ENCODE data around the gene PRELP.

The PRELP gene

DNA sequence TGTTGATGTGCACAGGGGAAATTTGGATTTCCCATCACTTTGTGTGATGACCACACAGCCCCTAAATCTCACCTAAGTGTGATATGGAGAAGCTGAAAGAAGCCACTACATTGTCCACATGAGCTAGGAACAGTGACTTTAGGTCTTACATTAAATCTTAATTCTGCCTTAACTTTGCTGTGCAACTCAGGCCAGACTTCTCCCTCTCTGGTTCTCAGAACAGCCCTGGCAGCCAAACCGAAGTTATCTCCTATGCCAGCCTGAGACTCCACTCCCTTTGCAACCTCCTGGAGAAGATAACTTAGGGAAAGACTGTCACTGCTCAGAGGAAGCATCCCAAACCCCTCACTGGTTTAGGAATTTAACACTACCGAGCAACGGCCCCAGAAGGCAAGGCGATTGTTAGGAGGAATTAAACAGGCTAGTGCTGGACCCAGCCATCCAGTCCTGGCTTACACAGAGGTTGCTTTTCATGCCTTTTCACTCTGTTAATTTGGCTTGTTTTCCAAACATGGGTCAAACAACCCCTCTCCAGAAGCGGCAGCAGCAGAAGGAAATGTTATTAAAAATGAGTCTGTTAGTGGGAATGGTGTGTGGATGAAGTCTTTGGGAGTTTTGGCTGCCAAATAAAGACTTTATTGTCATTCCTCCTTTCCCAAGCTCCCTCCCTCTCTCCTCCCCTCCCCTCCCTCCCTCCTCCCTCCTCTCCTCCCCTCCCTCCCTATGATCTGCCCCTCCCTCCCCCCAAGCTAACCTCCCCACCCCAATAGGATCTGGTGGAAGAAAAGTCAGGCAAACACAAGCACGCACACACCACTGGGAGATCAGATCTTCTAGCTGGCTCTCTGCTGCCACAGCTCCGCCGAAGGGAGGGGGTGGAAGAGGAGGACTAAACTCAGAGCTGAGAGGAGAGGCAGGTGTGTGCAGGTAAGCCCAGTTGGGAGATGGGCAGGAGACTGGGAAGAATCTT is at the start of gene PRELP:
PRELP (plus strand) TSS at position 795 of the 970 bp plus-strand sequence. CDS start 7,379 bp downstream, outside the sequence.
- H3K4me3 ChIP-seq (ENCODE audit: low read depth, low read length), result no peak within 1 kb of the TSS
- TF ChIP-seq, protein P1, sequence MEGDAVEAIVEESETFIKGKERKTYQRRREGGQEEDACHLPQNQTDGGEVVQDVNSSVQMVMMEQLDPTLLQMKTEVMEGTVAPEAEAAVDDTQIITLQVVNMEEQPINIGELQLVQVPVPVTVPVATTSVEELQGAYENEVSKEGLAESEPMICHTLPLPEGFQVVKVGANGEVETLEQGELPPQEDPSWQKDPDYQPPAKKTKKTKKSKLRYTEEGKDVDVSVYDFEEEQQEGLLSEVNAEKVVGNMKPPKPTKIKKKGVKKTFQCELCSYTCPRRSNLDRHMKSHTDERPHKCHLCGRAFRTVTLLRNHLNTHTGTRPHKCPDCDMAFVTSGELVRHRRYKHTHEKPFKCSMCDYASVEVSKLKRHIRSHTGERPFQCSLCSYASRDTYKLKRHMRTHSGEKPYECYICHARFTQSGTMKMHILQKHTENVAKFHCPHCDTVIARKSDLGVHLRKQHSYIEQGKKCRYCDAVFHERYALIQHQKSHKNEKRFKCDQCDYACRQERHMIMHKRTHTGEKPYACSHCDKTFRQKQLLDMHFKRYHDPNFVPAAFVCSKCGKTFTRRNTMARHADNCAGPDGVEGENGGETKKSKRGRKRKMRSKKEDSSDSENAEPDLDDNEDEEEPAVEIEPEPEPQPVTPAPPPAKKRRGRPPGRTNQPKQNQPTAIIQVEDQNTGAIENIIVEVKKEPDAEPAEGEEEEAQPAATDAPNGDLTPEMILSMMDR (IDR thresholded peaks at IDR 0.05; ENCODE audit: borderline replicate concordance, insufficient read depth, low read depth, low read length), result no peak

DNA sequence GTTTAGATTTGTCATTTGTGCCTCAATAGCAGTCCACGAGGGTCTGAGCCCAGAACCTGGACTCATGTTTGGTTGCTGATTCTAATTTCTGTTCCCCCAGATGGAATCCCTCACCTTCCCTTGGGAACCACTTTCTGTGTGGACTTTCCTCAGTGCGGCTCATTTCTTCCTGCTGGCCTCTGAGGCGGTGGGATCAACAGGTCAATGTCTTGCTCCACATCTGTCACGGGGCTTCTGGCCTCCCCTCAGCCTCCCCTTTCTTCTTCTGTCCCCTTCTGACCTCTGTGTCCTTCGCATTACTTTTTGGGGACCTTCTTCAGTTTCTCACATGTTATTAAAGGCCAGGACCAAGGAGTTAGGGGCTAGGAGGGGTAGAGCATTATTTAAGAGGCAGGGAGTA is 49.2 kb upstream of the PRELP start:
- TF ChIP-seq, protein P1 (IDR thresholded peaks at IDR 0.05; ENCODE audit: borderline replicate concordance, insufficient read depth, low read depth, low read length), result no peak

DNA sequence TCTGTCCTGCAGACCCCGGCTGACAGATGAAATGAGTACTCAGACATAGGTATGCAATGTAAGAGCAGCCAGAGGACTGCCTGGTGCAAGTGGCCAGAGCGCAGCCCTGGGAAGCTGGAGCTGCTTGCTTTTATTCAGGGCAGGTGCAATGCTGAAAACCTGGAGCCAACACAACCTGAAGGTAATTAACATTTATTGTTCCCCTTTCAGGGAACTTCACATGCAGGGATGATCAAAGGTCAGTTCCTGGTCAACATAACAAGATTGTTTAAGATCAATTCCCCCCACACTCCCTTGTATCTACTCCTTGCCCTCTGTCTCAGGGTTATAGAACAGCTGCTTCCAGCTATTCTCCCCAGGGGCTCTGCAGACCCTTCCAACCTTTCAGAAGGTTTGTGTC is 48.7 kb upstream of the PRELP start:
- H3K4me3 ChIP-seq (ENCODE audit: low read depth, low read length), result no peak overlapping the region
- TF ChIP-seq, protein P1 (IDR thresholded peaks at IDR 0.05; ENCODE audit: borderline replicate concordance, insufficient read depth, low read depth, low read length), result no peak

More for the DNA sequence above, 49.2 kb upstream of the PRELP start:
- H3K4me3 ChIP-seq (ENCODE audit: low read depth, low read length), result no peak overlapping the region

DNA sequence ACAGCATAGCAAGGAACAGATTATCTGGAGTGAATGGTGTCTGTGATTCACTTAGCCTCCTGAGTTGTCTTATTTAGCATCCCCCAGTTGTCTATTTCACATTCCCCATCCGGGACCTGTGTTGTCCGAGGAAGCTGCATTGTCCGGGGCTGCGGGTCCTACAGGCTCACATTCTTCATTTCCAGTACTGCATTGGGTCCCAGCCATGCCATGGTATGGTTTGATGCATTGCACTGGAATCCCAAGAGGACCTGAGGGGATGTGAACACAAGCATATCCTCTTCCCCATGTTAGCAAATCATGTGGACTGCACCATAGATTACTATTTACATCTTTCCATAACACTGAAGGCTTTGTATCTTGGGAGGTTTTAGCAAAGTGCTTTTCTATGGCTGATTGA is 48.2 kb upstream of the PRELP start:
- H3K4me3 ChIP-seq (ENCODE audit: low read depth, low read length), result no peak overlapping the region
- TF ChIP-seq, protein P1 (IDR thresholded peaks at IDR 0.05; ENCODE audit: borderline replicate concordance, insufficient read depth, low read depth, low read length), result no peak

DNA sequence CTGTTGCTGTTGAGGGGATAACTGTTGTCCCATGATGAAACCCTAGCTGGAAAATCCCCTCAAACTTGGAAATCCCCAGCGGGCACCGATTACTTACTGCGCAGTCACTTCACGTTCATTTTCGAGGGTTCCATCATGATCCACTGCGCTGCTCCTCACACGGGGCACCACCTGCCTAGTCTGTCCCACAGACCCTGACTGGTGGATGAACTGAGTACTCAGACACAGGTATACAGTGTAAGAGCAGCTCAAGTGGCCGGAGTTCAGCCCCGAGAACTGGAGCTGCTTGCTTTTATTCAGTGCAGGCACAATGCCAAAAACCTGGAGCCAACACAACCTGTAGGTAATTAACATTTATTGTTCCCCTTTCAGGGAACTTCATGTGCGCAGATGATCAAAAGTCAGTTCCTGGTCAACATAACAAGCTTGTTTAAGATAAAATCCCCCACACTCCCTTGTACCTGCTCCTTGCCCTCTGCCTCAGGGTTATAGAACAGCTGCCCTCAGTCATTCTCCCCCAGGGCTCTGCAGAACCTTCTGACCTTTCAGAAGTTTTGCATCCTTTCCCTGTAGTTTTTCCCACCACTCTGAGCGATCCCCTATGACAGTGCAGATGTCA is 46.5 kb upstream of the PRELP start:
- TF ChIP-seq, protein P1 (IDR thresholded peaks at IDR 0.05; ENCODE audit: borderline replicate concordance, insufficient read depth, low read depth, low read length), result no peak
- H3K4me3 ChIP-seq (ENCODE audit: low read depth, low read length), result no peak overlapping the region

DNA sequence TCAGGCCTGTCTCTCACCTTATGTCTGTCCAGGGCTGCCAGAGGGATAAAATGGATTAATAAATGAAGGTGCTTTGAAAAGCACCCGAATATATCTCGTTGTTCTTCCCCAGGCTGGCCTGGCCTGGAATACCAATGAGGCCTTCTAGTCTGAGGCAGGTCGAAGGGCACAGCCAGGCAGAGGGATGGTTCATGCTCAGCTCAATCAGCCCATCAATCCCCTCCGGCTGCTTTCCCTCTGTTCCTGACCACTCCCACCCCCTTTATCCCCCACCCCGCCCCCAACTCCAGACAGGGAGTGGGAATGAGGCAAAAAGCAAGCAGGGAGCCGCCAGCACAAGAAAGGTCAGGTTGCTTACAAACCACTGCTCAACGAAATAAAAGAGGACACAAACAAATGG is 40.0 kb upstream of the PRELP start:
- no peak overlapping the region for H3K4me3 ChIP-seq (ENCODE audit: low read depth, low read length)
- TF ChIP-seq, protein P1 (IDR thresholded peaks at IDR 0.05; ENCODE audit: borderline replicate concordance, insufficient read depth, low read depth, low read length), result no peak
